ENCODE measurements around the gene ZMAT5.

Gene ZMAT5

GRCh38 chr22:29750559-29751538 lies 16.0 kb downstream of the ZMAT5 start:
- Histone ChIP-seq H3K27me3 (ENCODE audit: control insufficient read depth, insufficient read depth, low read length) (no peaks in the 10 kb centered on the region), H3K4me1 (ENCODE audit: control insufficient read depth, insufficient read depth, low read length) (no peaks in the 10 kb centered on the region), H3K9me3 (ENCODE audit: control insufficient read depth, insufficient read depth, low read length) (no peaks in the 10 kb centered on the region), H3K4me3 (ENCODE audit: low read depth, low read length) (no peak overlapping the region), H3K9ac (ENCODE audit: low read depth, low read length) (no peak overlapping the region), H3K36me3 (ENCODE audit: control insufficient read depth, insufficient read depth, low read length) (peaks cover 3% of the 10 kb centered on the region)

- H3K9me3 ChIP-seq (ENCODE audit: control insufficient read depth, insufficient read depth, low read length) = no peaks in the 10 kb centered on the region
- peaks cover 3% of the 10 kb centered on the region for H3K36me3 ChIP-seq (ENCODE audit: control insufficient read depth, insufficient read depth, low read length)
- no peaks in the 10 kb centered on the region for H3K27me3 ChIP-seq (ENCODE audit: control insufficient read depth, insufficient read depth, low read length)
- no peaks in the 10 kb centered on the region for H3K4me1 ChIP-seq (ENCODE audit: control insufficient read depth, insufficient read depth, low read length)
- no peak overlapping the region for H3K9ac ChIP-seq (ENCODE audit: low read depth, low read length)
- no peak overlapping the region for H3K4me3 ChIP-seq (ENCODE audit: low read depth, low read length)
Measured at GRCh38 chr22:29750029-29750428, 16.8 kb downstream of the ZMAT5 start.

- Histone ChIP-seq H3K36me3 (ENCODE audit: control insufficient read depth, insufficient read depth, low read length) (peaks cover 3% of the 10 kb centered on the region), H3K4me1 (ENCODE audit: control insufficient read depth, insufficient read depth, low read length) (no peaks in the 10 kb centered on the region), H3K27me3 (ENCODE audit: control insufficient read depth, insufficient read depth, low read length) (no peaks in the 10 kb centered on the region), H3K9me3 (ENCODE audit: control insufficient read depth, insufficient read depth, low read length) (no peaks in the 10 kb centered on the region), H3K9ac (ENCODE audit: low read depth, low read length) (no peak overlapping the region), H3K4me3 (ENCODE audit: low read depth, low read length) (no peak overlapping the region)
Measured at GRCh38 chr22:29748248-29748893, 18.4 kb downstream of the ZMAT5 start.

- no peak overlapping the region for H3K9ac ChIP-seq (ENCODE audit: low read depth, low read length)
- no peaks in the 10 kb centered on the region for H3K4me1 ChIP-seq (ENCODE audit: control insufficient read depth, insufficient read depth, low read length)
- no peaks in the 10 kb centered on the region for H3K27me3 ChIP-seq (ENCODE audit: control insufficient read depth, insufficient read depth, low read length)
- no peaks in the 10 kb centered on the region for H3K9me3 ChIP-seq (ENCODE audit: control insufficient read depth, insufficient read depth, low read length)
- no peak overlapping the region for H3K4me3 ChIP-seq (ENCODE audit: low read depth, low read length)
- H3K36me3 ChIP-seq (ENCODE audit: control insufficient read depth, insufficient read depth, low read length) = peaks cover 3% of the 10 kb centered on the region
Measured at GRCh38 chr22:29747832-29748231, 19.0 kb downstream of the ZMAT5 start.

GRCh38 chr22:29744902-29745301 lies 21.9 kb downstream of the ZMAT5 start:
- H3K36me3 ChIP-seq (ENCODE audit: control insufficient read depth, insufficient read depth, low read length) = peaks cover 3% of the 10 kb centered on the region
- H3K9ac ChIP-seq (ENCODE audit: low read depth, low read length) = no peak overlapping the region

GRCh38 chr22:29742326-29742725 lies 24.5 kb downstream of the ZMAT5 start:
- H3K4me3 ChIP-seq (ENCODE audit: low read depth, low read length) = no peak overlapping the region
- no peak overlapping the region for H3K9ac ChIP-seq (ENCODE audit: low read depth, low read length)
- H3K4me1 ChIP-seq (ENCODE audit: control insufficient read depth, insufficient read depth, low read length) = no peaks in the 10 kb centered on the region
- no peaks in the 10 kb centered on the region for H3K9me3 ChIP-seq (ENCODE audit: control insufficient read depth, insufficient read depth, low read length)
- no peaks in the 10 kb centered on the region for H3K36me3 ChIP-seq (ENCODE audit: control insufficient read depth, insufficient read depth, low read length)
- H3K27me3 ChIP-seq (ENCODE audit: control insufficient read depth, insufficient read depth, low read length) = no peaks in the 10 kb centered on the region

More at GRCh38 chr22:29744902-29745301, 21.9 kb downstream of the ZMAT5 start:
- no peak overlapping the region for H3K4me3 ChIP-seq (ENCODE audit: low read depth, low read length)
- no peaks in the 10 kb centered on the region for H3K4me1 ChIP-seq (ENCODE audit: control insufficient read depth, insufficient read depth, low read length)
- H3K27me3 ChIP-seq (ENCODE audit: control insufficient read depth, insufficient read depth, low read length) = no peaks in the 10 kb centered on the region
- H3K9me3 ChIP-seq (ENCODE audit: control insufficient read depth, insufficient read depth, low read length) = no peaks in the 10 kb centered on the region

- Histone ChIP-seq H3K4me3 (ENCODE audit: low read depth, low read length) (no peak overlapping the region), H3K4me1 (ENCODE audit: control insufficient read depth, insufficient read depth, low read length) (no peaks in the 10 kb centered on the region), H3K9ac (ENCODE audit: low read depth, low read length) (no peak overlapping the region), H3K27me3 (ENCODE audit: control insufficient read depth, insufficient read depth, low read length) (no peaks in the 10 kb centered on the region), H3K36me3 (ENCODE audit: control insufficient read depth, insufficient read depth, low read length) (no peaks in the 10 kb centered on the region), H3K9me3 (ENCODE audit: control insufficient read depth, insufficient read depth, low read length) (no peaks in the 10 kb centered on the region)
Measured at GRCh38 chr22:29741926-29742325, 24.9 kb downstream of the ZMAT5 start.

GRCh38 chr22:29740216-29740615 lies 26.6 kb downstream of the ZMAT5 start:
- H3K36me3 ChIP-seq (ENCODE audit: control insufficient read depth, insufficient read depth, low read length) = no peaks in the 10 kb centered on the region

GRCh38 chr22:29739346-29739875 lies 27.4 kb downstream of the ZMAT5 start:
- Histone ChIP-seq H3K4me3 (ENCODE audit: low read depth, low read length) (no peak overlapping the region), H3K9me3 (ENCODE audit: control insufficient read depth, insufficient read depth, low read length) (no peaks in the 10 kb centered on the region), H3K9ac (ENCODE audit: low read depth, low read length) (no peak overlapping the region), H3K27me3 (ENCODE audit: control insufficient read depth, insufficient read depth, low read length) (no peaks in the 10 kb centered on the region), H3K4me1 (ENCODE audit: control insufficient read depth, insufficient read depth, low read length) (peaks cover 3% of the 10 kb centered on the region), H3K36me3 (ENCODE audit: control insufficient read depth, insufficient read depth, low read length) (no peaks in the 10 kb centered on the region)

More at GRCh38 chr22:29740216-29740615, 26.6 kb downstream of the ZMAT5 start:
- Histone ChIP-seq H3K9ac (ENCODE audit: low read depth, low read length) (no peak overlapping the region), H3K4me1 (ENCODE audit: control insufficient read depth, insufficient read depth, low read length) (peaks cover under 1% of the 10 kb centered on the region), H3K27me3 (ENCODE audit: control insufficient read depth, insufficient read depth, low read length) (no peaks in the 10 kb centered on the region), H3K9me3 (ENCODE audit: control insufficient read depth, insufficient read depth, low read length) (no peaks in the 10 kb centered on the region), H3K4me3 (ENCODE audit: low read depth, low read length) (no peak overlapping the region)

- Histone ChIP-seq H3K9me3 (ENCODE audit: control insufficient read depth, insufficient read depth, low read length) (no peaks in the 10 kb centered on the region), H3K9ac (ENCODE audit: low read depth, low read length) (no peak overlapping the region), H3K4me3 (ENCODE audit: low read depth, low read length) (no peak overlapping the region), H3K4me1 (ENCODE audit: control insufficient read depth, insufficient read depth, low read length) (peaks cover 3% of the 10 kb centered on the region), H3K27me3 (ENCODE audit: control insufficient read depth, insufficient read depth, low read length) (no peaks in the 10 kb centered on the region), H3K36me3 (ENCODE audit: control insufficient read depth, insufficient read depth, low read length) (no peaks in the 10 kb centered on the region)
Measured at GRCh38 chr22:29738118-29738815, 28.5 kb downstream of the ZMAT5 start.

GRCh38 chr22:29737251-29738117 lies 29.3 kb downstream of the ZMAT5 start:
- peaks cover 3% of the 10 kb centered on the region for H3K4me1 ChIP-seq (ENCODE audit: control insufficient read depth, insufficient read depth, low read length)
- H3K4me3 ChIP-seq (ENCODE audit: low read depth, low read length) = no peak overlapping the region

More at GRCh38 chr22:29737251-29738117, 29.3 kb downstream of the ZMAT5 start:
- Histone ChIP-seq H3K9me3 (ENCODE audit: control insufficient read depth, insufficient read depth, low read length) (no peaks in the 10 kb centered on the region), H3K27me3 (ENCODE audit: control insufficient read depth, insufficient read depth, low read length) (no peaks in the 10 kb centered on the region), H3K9ac (ENCODE audit: low read depth, low read length) (no peak overlapping the region), H3K36me3 (ENCODE audit: control insufficient read depth, insufficient read depth, low read length) (no peaks in the 10 kb centered on the region)
